NCI-H226 (cell line): Measurements from ENCODE around the gene ZNF883.
"Not testable (repeated sequence)": the region's sequence is repeated elsewhere in the genome, so short reads cannot be mapped to it uniquely, and the experiment has no call there.

Experiments
- DNase-seq: peaks from one replicate; pipeline ENCODE4 v3.0.0-alpha.2; 2015

The ZNF883 gene

DNA sequence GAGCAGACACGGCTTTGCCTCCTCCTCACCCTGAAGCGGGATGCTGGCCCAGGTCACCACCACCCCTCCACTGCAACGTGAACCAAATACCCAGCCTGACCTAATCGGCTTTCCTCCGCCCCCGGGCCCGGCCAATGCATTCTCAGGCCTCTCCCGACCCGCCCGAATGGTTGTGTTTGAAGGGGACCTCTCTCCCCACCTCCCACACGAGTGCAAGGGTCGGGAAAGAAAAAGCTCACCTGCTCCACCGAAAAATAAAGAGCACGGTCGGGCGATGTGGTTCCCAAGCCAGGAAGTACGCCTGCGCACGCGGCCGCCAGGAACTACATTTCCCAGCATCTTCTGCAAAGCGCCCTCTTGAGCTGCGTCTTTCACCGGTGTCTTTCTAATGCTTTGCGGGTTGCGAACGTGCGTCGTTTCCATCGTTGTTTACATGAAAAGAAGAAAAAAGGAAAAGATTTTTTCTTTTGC lies at the start of gene ZNF883:
TSS of gene ZNF883 (minus strand) at position 282 of the 471 bp plus-strand sequence.
- no peak for DNase-seq

DNA sequence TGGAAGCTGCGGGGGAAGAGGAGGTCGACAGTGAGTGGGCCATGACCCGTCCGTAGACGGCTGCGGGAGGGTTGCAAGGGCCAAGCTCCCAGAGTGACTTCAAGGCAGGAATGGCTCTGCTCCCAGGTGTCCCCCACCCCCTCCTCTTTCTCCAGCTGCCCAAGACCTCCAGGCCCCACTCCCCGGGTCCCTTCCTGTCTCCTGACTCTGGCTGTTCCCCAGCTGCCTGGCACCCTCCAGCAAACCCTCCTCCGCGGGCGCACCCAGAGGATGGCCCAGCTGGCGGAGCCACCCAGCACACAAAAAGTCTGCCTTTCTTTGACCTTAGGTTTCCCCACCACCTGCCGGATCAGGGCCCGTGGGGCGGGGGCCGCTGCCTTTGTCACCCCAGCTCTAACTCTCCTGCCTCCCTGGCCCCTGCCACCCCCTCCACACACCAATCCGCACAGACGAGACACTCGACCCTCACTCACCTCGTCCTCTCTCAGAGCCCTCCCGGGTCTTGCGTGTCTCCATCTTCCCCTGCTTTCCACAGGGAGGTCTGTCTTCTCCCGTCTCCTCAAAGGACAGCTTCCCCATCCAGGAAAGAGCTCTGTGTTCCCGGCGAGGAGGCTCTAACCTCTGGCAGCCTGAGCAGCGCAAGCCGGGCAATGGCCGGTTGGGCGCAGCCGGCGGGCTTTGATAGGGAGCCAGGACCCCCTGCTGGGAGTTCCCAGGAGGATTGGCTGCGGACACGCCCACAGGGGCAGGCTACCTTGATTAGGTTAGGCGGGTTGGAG lies 49.3 kb upstream of the ZNF883 start:
- DNase-seq = not testable (repeated sequence)

DNA sequence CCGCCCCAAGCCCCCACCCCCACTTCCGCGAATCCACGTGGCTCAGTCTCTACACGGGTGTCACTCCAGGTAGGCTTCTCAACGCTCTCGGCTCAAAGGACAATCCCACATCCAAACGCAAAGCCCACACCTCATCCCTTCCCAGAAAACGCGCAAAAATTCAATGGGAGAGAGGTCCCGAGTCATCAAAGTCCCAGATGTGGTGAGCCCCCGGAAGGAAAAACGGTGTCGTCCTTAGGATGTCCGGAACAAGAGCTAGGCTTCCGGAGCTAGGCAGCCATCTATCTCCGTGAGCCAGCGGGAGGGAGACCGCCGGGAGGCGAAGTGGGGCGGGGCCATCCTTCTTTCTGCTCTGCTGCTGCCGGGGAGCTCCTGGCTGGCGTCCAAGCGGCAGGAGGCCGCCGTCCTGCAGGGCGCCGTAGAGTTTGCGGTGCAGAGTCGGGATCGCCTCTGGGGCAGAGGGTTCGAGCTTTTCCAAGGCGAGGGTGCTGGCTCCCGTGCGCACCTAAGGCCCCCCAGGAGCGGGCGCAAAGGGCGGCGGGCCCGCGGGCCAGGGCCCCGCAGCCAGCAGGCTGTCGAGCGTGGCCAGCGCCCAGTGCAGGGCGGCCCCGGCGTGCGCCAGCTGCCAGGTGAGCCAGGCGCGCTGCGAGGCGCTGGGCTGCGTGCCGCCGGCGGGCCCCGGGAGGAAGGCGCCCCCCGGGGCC lies 47.7 kb upstream of the ZNF883 start:
- DNase-seq = not testable (repeated sequence)

DNA sequence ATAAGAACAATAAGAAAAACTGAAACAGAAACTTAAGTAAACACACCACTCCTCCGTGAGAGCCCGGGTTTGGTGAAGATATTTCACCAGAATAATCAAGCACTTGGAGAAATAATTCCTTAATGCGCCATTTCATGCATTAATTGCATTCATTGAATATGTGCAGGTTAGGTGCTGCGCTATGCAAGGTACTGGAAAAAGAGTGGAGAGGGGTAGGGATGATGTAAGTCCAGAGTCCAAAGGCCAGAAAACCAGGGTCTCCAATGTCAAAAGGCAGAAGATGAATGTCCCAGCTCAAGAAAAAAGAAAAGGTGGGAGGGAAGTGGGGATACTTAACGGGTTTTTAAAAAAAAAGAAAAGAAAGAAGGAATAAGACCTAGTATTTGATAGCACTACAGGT lies 45.2 kb upstream of the ZNF883 start:
- DNase-seq = no peak

DNA sequence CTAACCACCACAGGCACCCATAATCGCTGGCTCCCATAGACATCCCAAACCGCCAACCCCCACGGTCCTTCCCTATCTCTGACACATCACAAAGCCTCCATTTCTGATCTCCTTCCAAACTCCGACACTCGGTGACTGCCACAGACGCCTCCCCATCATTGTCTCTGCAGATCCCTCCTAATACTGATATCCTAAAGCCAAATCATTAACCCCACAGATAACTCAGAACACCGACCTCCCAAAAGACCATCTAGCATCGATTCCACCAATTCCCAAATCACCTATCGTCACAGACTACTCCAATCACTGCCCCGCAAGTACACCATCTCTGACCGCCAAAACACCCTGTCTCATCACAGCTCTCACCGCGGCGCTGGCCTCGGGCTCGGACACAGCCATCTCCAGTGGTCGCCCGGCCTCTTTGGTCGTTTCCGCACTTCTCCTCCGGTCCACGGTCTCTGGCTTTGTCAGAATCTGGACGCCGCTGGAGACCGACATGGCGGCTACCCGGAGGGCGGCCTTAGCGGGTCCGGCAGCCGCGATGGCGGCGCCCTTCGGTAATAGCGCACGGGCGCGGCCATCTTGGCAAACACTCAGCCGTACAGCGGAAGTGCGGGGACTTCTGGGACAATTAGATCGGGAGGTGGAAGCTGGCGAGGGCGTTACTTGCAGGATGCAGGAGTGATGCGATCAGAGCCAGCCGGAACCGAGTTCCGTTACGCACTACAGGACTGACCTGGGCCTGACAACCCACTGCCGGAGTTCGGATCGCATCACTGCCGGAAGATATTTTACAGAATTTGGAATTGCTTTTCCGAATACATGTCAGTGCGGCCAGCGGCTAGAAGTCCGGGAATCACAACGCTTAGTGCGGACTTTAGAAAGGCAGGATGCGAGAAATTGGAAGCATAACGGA lies 44.5 kb upstream of the ZNF883 start, which contains the start of gene ZFP37:
TSS of gene ZFP37 (minus strand) at position 534 of the 916 bp plus-strand sequence. CDS start at position 498, 36 bp downstream.
- DNase-seq = peak; percentile 77

DNA sequence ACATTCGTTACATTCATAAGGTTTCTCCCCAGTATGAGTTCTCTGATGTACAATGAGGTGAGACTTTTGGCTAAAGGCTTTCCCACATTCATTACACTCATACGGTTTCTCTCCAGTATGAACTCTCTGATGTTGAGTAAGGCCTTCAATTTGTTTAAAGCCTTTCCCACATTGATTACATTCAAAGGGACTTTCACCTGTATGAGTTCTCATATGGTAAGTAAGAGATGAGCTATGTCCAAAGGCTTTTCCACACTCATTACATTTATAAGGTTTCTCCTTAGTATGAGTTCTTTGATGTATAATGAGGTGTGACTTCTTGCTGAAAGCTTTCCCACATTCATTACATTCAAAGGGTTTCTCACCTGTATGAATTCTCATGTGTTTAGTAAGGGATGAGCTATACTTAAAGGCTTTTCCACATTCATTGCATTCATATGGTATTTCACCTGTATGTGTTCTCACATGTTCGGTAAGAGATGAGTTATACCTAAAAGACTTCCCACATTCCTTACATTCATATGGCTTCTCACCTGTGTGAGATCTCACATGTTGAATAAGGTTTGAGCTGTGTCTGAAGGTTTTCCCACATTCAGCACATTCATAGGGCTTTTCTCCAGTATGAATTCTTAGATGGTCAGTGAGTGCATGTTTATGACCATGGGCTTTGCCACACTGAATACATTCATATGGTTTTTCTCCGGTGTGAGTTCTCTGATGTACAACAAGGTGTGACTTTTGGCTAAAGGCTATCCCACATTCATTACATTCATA lies 31.1 kb upstream of the ZNF883 start:
- no peak for DNase-seq

DNA sequence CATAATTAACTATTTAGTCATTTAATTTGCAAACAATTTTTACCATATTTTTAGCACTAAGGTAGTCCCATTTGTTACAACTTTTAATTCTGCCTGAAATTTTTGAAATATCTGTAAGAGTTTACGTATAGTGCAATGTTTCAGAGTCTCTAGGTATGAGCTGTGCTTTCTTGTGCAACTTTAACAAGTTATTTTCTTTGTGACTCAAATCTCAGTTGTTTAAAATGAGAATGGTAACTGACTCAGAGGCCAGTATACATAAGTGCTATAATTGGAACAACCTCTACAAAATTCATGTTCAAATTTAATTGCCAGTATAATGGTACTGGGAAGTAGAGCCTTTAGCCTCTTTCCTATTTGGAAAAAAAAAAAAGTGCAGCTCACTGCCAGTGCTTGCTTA lies 14.2 kb upstream of the ZNF883 start:
- DNase-seq = no peak

DNA sequence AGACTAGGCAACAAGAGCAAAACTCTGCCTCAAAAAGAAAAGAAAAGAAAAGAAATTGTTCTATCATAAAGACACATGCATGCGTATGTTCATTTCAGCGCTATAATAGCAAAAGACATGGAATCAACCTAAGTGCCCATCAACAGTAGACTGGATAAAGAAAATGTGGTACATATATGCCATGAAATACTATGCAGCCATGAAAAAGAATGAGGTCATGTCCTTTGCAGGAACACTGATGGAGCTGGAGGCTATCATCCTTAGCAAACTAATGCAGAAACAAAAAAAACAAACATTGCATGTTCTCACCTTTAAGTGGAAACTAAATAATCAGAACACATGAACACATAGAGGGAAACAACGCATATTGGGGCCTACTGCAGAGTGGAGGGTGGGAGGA lies 6.3 kb upstream of the ZNF883 start:
- DNase-seq = no peak

DNA sequence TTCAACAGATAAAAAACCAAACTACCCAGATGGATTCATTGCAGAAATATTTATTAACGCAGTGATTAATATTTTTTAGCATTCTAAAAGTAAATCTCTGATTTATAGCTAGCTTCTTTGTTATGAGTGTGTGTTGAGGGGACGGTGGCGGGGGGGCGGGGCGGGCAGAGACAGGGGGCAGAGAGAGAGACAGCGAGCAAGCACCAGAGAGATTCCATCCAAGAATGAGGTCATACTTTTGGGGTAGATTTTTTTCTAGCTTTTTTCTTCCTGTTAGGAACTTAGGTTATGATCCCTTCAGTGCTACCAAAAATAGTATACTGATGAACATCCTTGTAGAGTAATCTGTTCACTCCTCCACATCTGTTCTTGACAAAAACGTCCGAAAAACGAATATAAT lies 500 bp upstream of the ZNF883 start:
- no peak for DNase-seq

DNA sequence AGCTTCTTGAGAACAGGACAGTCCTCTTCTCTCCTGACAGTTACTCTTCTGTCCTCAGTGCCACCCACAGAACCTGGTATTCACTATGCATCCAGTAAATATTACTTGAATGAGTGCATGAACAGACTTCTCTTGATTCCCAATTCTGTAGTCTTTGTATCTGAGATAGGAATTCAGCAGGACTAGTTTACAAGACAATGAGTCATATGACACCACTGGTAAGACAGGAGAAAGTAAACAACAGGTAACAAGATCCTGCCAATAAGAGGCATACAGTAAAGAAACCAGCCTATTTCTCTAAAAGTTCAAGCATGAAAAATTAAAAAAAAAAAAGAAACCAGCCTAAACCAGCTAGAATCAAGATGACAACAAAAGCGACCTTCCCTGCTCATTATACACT lies 6.2 kb downstream of the ZNF883 start:
- DNase-seq = no peak

DNA sequence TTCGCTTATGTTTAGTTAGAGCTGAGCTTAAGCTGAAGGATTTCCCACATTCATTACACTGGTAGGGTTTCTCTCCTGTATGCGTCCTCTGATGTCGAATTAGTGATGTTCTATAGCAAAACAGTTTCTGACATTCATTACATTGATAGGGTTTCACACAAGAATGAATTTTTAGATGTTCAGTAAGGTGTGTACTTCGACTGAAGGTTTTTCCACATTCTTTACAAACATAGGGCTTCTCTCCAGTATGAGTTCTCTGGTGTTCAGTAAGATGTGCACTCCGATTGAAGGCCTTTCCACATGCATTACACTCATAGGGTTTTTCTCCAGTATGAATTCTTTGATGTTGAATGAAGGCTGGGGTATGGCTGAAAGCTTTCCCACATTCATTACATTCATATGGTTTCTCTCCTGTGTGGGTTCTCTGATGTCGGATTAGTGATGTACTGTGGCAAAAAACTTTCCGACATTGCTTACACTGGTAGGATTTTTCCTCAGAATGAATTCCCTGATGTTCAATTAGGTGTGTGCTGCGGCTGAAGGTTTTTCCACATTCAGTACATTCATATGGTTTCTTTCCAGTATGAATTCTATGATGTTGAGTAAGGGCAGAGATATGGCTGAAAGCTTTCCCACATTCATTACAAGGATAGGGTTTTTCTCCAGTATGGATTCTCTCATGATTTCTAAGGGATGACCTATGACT lies 14.6 kb downstream of the ZNF883 start:
- no peak for DNase-seq

DNA sequence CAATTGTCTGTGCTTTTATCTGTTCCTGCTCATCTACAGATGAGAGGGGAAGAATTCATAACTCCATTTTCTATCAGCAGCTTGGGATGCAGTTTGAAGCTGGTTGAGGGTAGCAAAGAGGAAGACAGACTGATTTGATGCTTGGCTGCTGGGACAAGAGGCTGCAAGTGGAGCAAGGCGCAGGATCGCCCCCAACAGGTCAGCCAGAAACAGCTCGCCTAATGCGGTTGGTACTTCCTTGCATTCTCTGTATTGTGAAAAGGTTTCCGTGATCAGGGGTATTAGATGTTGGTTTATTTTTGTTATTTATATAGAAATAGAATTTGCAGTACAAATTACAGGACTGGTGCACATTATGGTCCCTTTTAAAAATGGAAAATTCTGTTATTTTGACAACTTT lies 40.6 kb downstream of the ZNF883 start:
- no peak for DNase-seq

DNA sequence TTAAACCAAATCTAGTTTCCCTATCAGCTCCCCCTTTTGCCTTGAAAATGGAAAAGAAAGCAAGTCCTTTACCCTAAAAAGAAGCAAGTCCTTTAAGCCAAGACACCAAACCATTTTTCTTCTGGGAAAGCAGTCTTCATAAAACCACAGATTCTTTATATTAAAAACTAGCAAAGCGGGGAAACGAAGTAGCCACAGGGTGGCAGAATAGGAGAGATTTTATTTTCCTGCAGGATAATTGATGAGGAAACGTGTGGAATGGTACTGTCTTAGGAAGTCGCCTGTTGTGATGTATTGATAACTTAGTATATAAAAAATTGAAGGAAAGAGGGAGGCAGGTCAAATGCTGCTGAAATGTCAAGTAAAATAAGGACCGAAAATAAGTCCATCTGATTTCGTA lies 41.1 kb downstream of the ZNF883 start:
- no peak for DNase-seq

DNA sequence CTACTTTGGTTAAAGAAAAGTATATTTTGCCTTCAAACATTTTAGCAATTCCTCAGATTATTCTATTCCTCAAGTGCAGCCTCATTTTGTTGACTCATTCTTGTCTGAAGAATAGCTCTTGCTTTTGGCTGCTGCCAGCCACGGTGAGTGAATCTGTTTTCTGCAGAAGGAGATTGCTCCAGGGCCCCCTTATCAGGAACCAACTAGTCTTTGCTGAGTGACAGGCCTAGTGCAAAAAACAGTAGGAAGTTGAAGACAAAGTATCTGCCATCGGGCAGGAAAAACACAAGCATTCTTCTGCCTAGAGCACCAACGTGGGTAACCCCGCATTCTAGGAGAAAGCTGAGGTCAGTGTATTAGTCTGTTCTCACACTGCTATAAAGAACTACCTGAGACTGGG lies 42.3 kb downstream of the ZNF883 start:
- no peak for DNase-seq

DNA sequence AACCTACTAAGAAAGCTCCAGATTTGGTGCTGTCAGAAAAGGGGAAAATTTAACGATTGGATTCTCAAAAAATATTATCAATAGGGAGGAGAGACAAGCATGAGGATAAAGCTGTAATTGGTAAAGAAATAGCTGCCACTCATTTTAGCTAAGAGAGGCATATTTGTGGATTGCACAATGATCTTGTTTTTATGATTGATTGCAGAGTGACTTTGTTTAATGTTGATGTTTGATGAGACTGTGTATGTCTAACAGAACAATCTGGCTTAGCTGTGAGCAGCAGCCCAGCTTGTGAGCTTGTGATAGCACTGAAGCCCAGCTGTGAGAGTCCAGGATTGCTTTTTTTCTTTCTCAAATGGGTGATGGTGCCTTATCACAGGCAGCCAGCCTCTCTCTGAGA lies 56.4 kb downstream of the ZNF883 start:
- DNase-seq = no peak

DNA sequence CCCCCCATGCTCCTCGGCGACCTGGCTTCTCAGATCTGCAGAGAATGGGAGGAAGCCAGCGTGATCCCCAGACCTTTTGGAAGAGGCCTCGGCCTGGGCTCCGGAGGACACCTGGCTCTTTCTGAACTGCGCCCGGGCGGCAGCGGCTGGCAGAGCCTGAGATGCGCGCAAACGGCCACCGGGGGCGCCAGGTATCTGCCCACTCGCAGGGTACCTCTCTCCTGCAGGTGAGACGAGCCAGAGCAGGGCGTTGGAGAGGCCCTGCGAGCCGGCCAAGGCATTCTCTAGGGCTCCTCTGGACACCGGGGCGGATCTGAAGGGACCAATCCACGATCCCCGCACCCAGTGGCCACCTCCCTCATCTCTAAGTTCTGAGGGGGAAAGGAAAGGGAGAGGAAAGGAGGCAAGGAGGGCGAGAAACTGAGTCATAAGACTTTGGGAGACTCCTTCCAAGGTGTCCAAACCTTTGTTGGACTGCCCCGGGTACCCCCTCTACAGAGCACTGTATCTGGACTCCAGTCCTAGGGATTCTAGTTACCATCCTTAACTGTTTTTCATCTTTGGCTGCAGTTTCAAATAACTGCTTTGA lies 66.3 kb downstream of the ZNF883 start:
- no peak for DNase-seq

DNA sequence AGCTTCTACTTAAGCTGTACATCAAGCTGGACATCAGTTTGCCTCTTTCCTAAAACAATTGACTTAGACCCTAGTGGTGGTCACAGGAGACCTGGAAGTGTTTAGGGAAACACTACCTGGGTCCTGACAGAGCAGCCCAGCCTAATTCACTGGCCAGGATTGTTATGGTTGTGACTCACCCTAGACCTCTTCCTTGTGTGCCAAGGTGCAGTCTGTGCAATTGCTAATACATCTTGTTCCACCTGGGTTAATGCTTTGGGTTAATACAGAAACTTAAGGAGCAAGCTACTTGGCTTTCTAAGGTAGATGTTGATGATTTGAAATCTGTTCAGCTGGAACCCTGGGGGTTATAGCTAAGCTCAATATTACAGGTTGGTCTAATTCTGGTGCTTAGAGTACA lies 72.6 kb downstream of the ZNF883 start:
- no peak for DNase-seq

DNA sequence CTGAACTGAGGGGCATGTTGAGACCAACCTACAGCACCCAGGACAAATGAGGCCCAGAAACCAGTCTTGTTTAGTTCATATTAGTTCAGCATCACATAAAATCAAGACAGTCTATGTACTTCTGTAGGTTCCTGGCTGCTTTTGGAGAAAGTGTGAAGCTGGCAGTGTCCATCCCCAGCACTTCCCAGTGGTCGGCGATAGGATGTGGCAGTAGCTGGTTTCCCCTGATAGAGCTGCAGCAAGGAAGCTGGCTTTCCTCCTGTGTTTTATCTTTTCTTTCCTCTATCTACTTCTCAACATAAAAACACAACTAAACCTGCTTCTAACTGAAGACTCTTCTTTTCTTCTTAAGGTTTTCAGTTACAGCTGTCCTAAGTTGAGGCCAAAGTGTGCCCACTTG lies 78.3 kb downstream of the ZNF883 start:
- no peak for DNase-seq

DNA sequence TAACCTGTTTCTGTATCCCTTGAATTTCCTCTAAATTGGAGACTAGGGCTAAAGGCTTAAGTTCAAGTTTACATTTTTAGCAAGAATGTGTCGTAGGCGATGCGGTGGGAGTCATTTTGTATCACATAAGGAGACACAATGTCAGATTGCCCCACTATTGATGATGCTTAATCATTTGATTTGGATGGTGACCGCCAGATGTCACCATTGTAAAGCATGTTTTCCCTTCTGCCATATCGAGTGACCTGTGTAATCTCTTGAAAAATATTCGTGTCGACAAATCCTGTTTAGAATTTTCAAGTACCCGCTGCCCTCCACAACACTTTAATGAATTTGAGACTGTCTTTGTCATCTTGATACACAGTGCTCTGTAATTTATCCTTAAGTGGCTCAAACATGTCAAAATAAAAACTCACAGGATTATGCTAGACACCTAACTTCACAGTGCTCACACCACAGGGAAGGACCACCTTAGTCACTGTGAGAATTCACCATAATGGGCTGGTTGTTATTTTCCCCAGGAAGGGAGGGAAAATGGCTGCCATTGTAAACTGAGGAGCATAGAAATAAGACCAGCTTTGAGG lies 86.8 kb downstream of the ZNF883 start:
- DNase-seq = no peak

DNA sequence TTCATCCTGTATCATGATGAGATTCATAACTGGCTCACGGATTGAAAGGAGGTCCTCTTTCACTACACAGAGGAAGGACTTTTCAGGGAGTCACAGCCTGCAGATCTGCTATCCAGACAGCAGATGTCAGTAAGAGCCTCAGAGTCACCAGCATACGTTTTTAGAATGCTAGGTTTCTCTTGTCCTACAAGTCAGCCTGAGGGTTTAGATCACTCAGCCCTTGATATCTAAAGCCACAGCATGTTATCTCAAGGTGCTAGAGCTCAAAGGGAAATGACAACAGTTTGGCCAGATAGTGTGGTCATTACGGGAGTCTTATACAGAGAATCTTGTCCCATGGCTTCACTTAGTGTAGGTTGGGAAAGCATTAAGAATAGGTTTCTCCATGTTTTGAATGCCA lies 90.4 kb downstream of the ZNF883 start:
- peak; percentile 45 for DNase-seq

DNA sequence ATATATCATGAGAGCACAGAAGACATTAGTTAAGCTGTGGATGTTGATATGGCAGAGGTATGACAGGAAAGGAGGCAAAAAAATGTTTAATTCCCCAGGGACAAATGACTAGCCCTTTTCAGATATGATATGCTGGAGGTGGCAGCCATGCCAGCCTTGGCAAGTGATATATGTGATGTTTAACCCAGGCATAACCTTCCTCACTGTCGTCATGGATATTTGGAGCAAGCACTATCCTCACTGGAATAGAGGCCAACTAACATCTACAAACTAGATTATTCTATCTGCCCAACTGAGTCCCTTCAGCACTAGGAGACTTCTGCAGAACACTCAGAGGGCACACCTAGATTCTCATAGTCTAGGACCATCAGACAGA lies 94.0 kb downstream of the ZNF883 start:
- peak; percentile 10 for DNase-seq
